ENCODE data around the gene SIK3. TPM values are rescaled to one million over a fixed set of nuclear protein-coding genes. Genes with fewer than 3 reads are reported as not detected.
A peak's percentile ranks its signal among the peaks of the same experiment; 100 is the strongest.

The SIK3 gene
- total RNA-seq, 1 experiment from 2014 or later, result 31.4 TPM

- no peak for TF ChIP-seq CTCF (conservative IDR thresholded peaks at IDR 0.05)
- H3K79me2 ChIP-seq (ENCODE audit: insufficient read depth, low read length), result no peaks in the 10 kb centered on the region
- H3K27ac Mint-ChIP-seq, result peak overlapping the region in 1 of 3 experiments; percentile 18; a peak in 2 of 7 replicates
Observed at GRCh38 chr11:116986521-116987105, 111.6 kb downstream of the SIK3 start.

More at GRCh38 chr11:116986521-116987105, 111.6 kb downstream of the SIK3 start:
- H3K9ac ChIP-seq (ENCODE audit: extremely low read depth, insufficient read length, low read length), result no peak overlapping the region
- H3K79me1 ChIP-seq (ENCODE audit: insufficient read depth, low read depth, low read length, poor library complexity, severe bottlenecking), result no peaks in the 10 kb centered on the region
- no peak overlapping the region for H2BK5ac ChIP-seq (ENCODE audit: insufficient read length, low read length)
- H3K56ac ChIP-seq (ENCODE audit: insufficient read length, low read depth, low read length), result no peak overlapping the region
- H3K27ac ChIP-seq (ENCODE audit: insufficient read length, low read depth, low read length), result no peak overlapping the region
- no CpG with 5 or more reads among the region's 2 CpGs for WGBS (ENCODE audit: extremely low coverage, insufficient read length, low lambda C conversion rate)
- no peak overlapping the region for H4K5ac ChIP-seq (ENCODE audit: insufficient read length, low read depth, low read length)
- H2BK120ac ChIP-seq (ENCODE audit: low read depth, low read length, poor library complexity, severe bottlenecking), result no peak overlapping the region
- H3K14ac ChIP-seq (ENCODE audit: insufficient read depth, low read length), result no peak overlapping the region
- H3K18ac ChIP-seq (ENCODE audit: insufficient read length, low read depth, low read length), result no peak overlapping the region
- no peaks in the 10 kb centered on the region for H3K27me3 ChIP-seq (ENCODE audit: insufficient read depth, low read length)
- DNase-seq, result no peak
- no peaks in the 10 kb centered on the region for H3K9me3 Mint-ChIP-seq
- peaks cover 48 to 49% of the 10 kb centered on the region in 2 experiments for H3K4me1 Mint-ChIP-seq
- H4K8ac ChIP-seq (replicated peaks; ENCODE audit: insufficient read length, low read depth, low read length), result no peak overlapping the region
- no peaks in the 10 kb centered on the region for H3K36me3 Mint-ChIP-seq (ENCODE audit: insufficient read depth in 1 of 3, low read depth in 3 of 3)
- no peak overlapping the region for H2BK12ac ChIP-seq (ENCODE audit: insufficient read length, low read depth, low read length)
- no peak overlapping the region for H3T11ph ChIP-seq (ENCODE audit: low read length)
- H4K20me1 ChIP-seq (ENCODE audit: control insufficient read depth, insufficient read depth, insufficient read length), result no peaks in the 10 kb centered on the region
- H3K4me2 ChIP-seq (ENCODE audit: insufficient read depth, insufficient read length, low read length), result no peak overlapping the region
- H3K27me3 Mint-ChIP-seq (ENCODE audit: low read depth), result no peaks in the 10 kb centered on the region
- H4K91ac ChIP-seq (ENCODE audit: insufficient read length, low read depth, low read length), result no peak overlapping the region
- no peak overlapping the region for H2BK15ac ChIP-seq (ENCODE audit: low read depth, low read length)
- H3K9me3 ChIP-seq (ENCODE audit: control insufficient read depth, low read depth, low read length), result no peaks in the 10 kb centered on the region
- H2AFZ ChIP-seq (ENCODE audit: low read length), result no peak overlapping the region
- no peak overlapping the region for H3K23ac ChIP-seq (ENCODE audit: insufficient read length, low read depth, low read length)
- H2AK5ac ChIP-seq (ENCODE audit: insufficient read length, low read length), result no peak overlapping the region
- peaks cover 7% of the 10 kb centered on the region for H3K4me1 ChIP-seq (ENCODE audit: insufficient read depth, low read length)
- H2BK20ac ChIP-seq (ENCODE audit: low read depth, low read length, poor library complexity, severe bottlenecking), result no peak overlapping the region
- H3K4me3 Mint-ChIP-seq, result no peak overlapping the region
- no peaks in the 10 kb centered on the region for H3K23me2 ChIP-seq (ENCODE audit: insufficient read length, low read depth, low read length, poor library complexity, severe bottlenecking)
- H3K4ac ChIP-seq (ENCODE audit: low read depth, low read length), result no peak overlapping the region
